ENCODE data around the gene NPIPB2. TPM values are rescaled to one million over a fixed set of nuclear protein-coding genes. Genes with fewer than 3 reads are reported as not detected.
"Not testable (repeated sequence)": the region's sequence is repeated elsewhere in the genome, so short reads cannot be mapped to it uniquely, and the experiment has no call there.

The NPIPB2 gene
- polyA plus RNA-seq = 3.6 to 5.5 TPM (median 5.0 TPM) in 3 replicates
- polyA plus RNA-seq (2011; ENCODE audit: low read depth) = 7.2 TPM
- polyA plus RNA-seq (2011; cell fraction: cytosol; rRNA removed) = 1.3 and 1.7 TPM in 2 replicates
- 42.5 and 50.0 TPM in 2 replicates for polyA plus RNA-seq (2011; cell fraction: nucleus; rRNA removed)
- polyA plus RNA-seq (2012; ENCODE audit: low replicate concordance) = 2.3 and 7.9 TPM in 2 replicates
- 1.1 to 29.3 TPM (median 18.8 TPM) in 3 replicates for polyA minus RNA-seq
- polyA minus RNA-seq (2011; cell fraction: cytosol; rRNA and poly(A)+ RNA removed) = not detected
- polyA minus RNA-seq (2011; cell fraction: nucleus; rRNA and poly(A)+ RNA removed) = 7.1 and 20.6 TPM in 2 replicates

DNA sequence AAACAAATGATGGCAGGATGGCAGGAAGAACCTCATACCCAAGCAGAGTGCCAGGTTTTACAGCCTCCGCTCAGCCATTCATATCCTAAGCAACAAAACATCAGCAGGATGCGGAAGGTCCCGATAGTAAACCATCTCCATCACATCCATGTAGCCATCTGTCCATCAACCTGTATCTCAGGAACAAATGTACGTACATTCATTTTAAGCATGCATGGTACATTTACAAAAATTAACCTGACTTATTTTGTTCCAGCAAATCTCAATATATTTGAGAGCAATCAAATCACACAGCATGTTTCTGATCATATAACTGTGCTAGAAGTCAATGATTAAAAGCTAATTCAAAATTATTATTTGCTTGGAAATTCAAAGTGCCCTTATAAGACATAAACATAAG is at the start of gene NPIPB2:
NPIPB2 (minus strand) TSS at position 101 of the 400 bp plus-strand sequence; CDS start at position 101, 0 bp downstream.
- DNase-seq (ENCODE audit: low read depth, low spot score); H3K4me2 ChIP-seq (ENCODE audit: control insufficient read depth, extremely low read depth, insufficient read depth, low read depth, low read length); dilution Hi-C loops (cut with MboI; ENCODE audit: extremely low pct_ligation_motif_present, low sequenced_read_pairs); H3K36me3 ChIP-seq (ENCODE audit: control insufficient read depth in 2 of 2, extremely low read depth in 1 of 2, insufficient read depth in 2 of 2, low read length in 2 of 2); H4K20me1 ChIP-seq (ENCODE audit: control insufficient read depth, extremely low read depth, insufficient read depth, low read length); H3K79me2 ChIP-seq (ENCODE audit: control insufficient read depth, insufficient read depth, low read length); H3K27ac ChIP-seq (ENCODE audit: control insufficient read depth, insufficient read depth, low read length); FAIRE-seq; H3K9me1 ChIP-seq (ENCODE audit: control insufficient read depth, extremely low read depth, insufficient read depth, low read length); H3K27me3 ChIP-seq (ENCODE audit: control insufficient read depth, extremely low read depth, insufficient read depth, low read length); H3K9ac ChIP-seq (ENCODE audit: control insufficient read depth, extremely low read depth, insufficient read depth, low read length); H3K4me3 ChIP-seq (ENCODE audit: control insufficient read depth in 2 of 3, extremely low read depth in 1 of 3, insufficient read depth in 2 of 3, low read depth in 1 of 3, low read length in 3 of 3); H2AFZ ChIP-seq (ENCODE audit: control insufficient read depth, low read length); H3K4me1 ChIP-seq (ENCODE audit: control insufficient read depth, extremely low read depth, insufficient read depth, low read length); H3K9me3 ChIP-seq (ENCODE audit: control insufficient read depth, low read depth, low read length): not testable (repeated sequence)

DNA sequence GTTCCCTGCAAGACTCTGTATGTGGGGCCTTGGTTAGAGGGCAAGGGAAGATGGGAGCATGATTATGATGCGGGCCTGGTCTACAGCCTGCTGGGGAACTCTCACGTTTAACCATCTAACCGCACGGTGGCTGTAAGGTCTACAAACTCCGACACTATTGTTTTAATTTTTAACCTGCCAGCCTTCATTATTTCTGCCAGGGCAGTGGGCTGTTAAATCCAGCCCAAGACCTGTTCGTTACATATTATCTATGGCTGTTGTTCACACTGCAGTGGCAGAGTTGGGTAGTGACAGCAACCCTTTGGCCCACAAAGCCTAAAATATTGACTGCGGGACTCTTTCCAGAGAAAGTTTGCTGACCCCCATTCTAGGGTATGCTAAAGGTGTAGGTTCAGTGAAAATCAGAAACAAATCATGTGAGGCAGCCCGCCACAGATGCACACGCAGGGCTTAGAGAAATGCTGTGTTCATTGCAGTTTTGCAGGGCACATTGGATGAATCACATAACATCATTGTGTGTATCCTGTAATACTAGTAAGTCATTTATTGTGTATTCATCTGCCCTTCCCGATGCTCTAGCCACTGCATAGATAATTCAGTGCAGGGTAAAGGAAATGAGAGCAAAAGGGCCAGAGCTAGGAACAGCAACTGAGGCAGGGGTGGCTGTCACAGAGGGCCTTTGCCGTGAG is 49.0 kb upstream of the NPIPB2 start:
- TF ChIP-seq EZH2 (IDR thresholded peaks at IDR 0.05; ENCODE audit: low read length) = no peak
- TF ChIP-seq, protein P1, sequence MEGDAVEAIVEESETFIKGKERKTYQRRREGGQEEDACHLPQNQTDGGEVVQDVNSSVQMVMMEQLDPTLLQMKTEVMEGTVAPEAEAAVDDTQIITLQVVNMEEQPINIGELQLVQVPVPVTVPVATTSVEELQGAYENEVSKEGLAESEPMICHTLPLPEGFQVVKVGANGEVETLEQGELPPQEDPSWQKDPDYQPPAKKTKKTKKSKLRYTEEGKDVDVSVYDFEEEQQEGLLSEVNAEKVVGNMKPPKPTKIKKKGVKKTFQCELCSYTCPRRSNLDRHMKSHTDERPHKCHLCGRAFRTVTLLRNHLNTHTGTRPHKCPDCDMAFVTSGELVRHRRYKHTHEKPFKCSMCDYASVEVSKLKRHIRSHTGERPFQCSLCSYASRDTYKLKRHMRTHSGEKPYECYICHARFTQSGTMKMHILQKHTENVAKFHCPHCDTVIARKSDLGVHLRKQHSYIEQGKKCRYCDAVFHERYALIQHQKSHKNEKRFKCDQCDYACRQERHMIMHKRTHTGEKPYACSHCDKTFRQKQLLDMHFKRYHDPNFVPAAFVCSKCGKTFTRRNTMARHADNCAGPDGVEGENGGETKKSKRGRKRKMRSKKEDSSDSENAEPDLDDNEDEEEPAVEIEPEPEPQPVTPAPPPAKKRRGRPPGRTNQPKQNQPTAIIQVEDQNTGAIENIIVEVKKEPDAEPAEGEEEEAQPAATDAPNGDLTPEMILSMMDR (optimal IDR thresholded peaks at IDR 0.05 in 1 of 3, IDR thresholded peaks at IDR 0.05 in 1 of 3, conservative IDR thresholded peaks at IDR 0.05 in 1 of 3; ENCODE audit: extremely low read depth in 1 of 3, insufficient read depth in 2 of 3, low read length in 3 of 3) = no peak
- no peaks in the 10 kb centered on the region for H3K79me2 ChIP-seq (ENCODE audit: control insufficient read depth, insufficient read depth, low read length)

More for the DNA sequence above, 49.0 kb upstream of the NPIPB2 start:
- Histone ChIP-seq H3K9me1 (ENCODE audit: control insufficient read depth, extremely low read depth, insufficient read depth, low read length) (no peaks in the 10 kb centered on the region), H3K9me3 (ENCODE audit: control insufficient read depth, low read depth, low read length) (no peaks in the 10 kb centered on the region), H3K27ac (ENCODE audit: control insufficient read depth, insufficient read depth, low read length) (no peak overlapping the region), H3K4me3 (ENCODE audit: control insufficient read depth in 2 of 3, extremely low read depth in 1 of 3, insufficient read depth in 2 of 3, low read depth in 1 of 3, low read length in 3 of 3) (no peak overlapping the region), H3K27me3 (ENCODE audit: control insufficient read depth, extremely low read depth, insufficient read depth, low read length) (no peaks in the 10 kb centered on the region), H3K9ac (ENCODE audit: control insufficient read depth, extremely low read depth, insufficient read depth, low read length) (no peak overlapping the region), H3K4me1 (ENCODE audit: control insufficient read depth, extremely low read depth, insufficient read depth, low read length) (peaks cover 2% of the 10 kb centered on the region), H2AFZ (ENCODE audit: control insufficient read depth, low read length) (no peak overlapping the region), H3K4me2 (ENCODE audit: control insufficient read depth, extremely low read depth, insufficient read depth, low read depth, low read length) (no peak overlapping the region), H3K36me3 (ENCODE audit: control insufficient read depth in 2 of 2, extremely low read depth in 1 of 2, insufficient read depth in 2 of 2, low read length in 2 of 2) (no peaks in the 10 kb centered on the region), H4K20me1 (ENCODE audit: control insufficient read depth, extremely low read depth, insufficient read depth, low read length) (no peaks in the 10 kb centered on the region)
- FAIRE-seq (no peak), DNase-seq (ENCODE audit: low read depth, low spot score) (no peak)
- dilution Hi-C loops (cut with MboI; ENCODE audit: extremely low pct_ligation_motif_present, low sequenced_read_pairs) = no loop called here
